ENCODE results near the gene RIT1.
A peak's percentile ranks its signal among the peaks of the same experiment; 100 is the strongest.

RIT1 gene

DNA sequence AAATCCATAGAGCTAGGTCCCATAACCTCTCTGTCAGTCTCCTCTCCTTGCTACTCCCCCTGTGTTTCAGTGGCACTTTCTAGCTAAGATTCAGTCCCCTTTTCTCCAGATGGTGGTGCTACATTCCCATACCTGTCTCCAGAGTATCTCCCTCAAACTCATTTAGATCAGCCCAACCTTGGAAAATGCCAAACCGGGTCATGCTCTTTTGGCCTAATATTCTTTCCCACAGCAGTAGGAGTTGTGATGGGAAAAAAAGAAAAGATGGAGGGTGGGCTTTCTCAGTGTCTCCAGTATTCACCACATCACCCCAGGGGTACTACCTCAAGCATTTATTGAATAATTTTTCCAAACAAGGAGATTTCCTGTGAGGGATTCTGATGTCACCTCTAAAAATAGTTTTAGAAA is 27.1 kb upstream of the RIT1 start:
- no peak overlapping the region for H3K9ac ChIP-seq (ENCODE audit: low read length)
- H3F3A ChIP-seq (ENCODE audit: insufficient read depth) = peaks cover 14% of the 10 kb centered on the region
- H2AFZ ChIP-seq (ENCODE audit: low read depth, low read length, severe bottlenecking) = no peak overlapping the region
- H3K4me2 ChIP-seq (ENCODE audit: low read depth, low read length, poor library complexity, severe bottlenecking) = no peak overlapping the region
- H3K27me3 ChIP-seq (ENCODE audit: low read length) = no peaks in the 10 kb centered on the region
- no peak overlapping the region for H3K4me3 ChIP-seq (ENCODE audit: insufficient read depth, low read length, poor library complexity, severe bottlenecking)
- peaks cover 10% of the 10 kb centered on the region for H3K79me2 ChIP-seq (ENCODE audit: insufficient read depth, low read length)
- no peaks in the 10 kb centered on the region for H4K20me1 ChIP-seq (ENCODE audit: low read depth, low read length)
- TF ChIP-seq, protein P1, sequence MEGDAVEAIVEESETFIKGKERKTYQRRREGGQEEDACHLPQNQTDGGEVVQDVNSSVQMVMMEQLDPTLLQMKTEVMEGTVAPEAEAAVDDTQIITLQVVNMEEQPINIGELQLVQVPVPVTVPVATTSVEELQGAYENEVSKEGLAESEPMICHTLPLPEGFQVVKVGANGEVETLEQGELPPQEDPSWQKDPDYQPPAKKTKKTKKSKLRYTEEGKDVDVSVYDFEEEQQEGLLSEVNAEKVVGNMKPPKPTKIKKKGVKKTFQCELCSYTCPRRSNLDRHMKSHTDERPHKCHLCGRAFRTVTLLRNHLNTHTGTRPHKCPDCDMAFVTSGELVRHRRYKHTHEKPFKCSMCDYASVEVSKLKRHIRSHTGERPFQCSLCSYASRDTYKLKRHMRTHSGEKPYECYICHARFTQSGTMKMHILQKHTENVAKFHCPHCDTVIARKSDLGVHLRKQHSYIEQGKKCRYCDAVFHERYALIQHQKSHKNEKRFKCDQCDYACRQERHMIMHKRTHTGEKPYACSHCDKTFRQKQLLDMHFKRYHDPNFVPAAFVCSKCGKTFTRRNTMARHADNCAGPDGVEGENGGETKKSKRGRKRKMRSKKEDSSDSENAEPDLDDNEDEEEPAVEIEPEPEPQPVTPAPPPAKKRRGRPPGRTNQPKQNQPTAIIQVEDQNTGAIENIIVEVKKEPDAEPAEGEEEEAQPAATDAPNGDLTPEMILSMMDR (IDR thresholded peaks at IDR 0.05; ENCODE audit: insufficient read depth, low read length, poor library complexity, severe bottlenecking) = peak; percentile 67
- TF ChIP-seq EZH2phosphoT487 (conservative IDR thresholded peaks at IDR 0.05; ENCODE audit: low read length) = no peak
- H3K27ac ChIP-seq (ENCODE audit: low read depth, low read length) = no peak overlapping the region
- no peaks in the 10 kb centered on the region for H3K9me2 ChIP-seq (replicated peaks; ENCODE audit: insufficient read depth, low read length)
- H3K36me3 ChIP-seq (ENCODE audit: low read length) = peaks cover under 1% of the 10 kb centered on the region; the same call in 1 of the 2 replicates
- no peaks in the 10 kb centered on the region for H3K9me3 ChIP-seq (ENCODE audit: insufficient read depth, low read length)

DNA sequence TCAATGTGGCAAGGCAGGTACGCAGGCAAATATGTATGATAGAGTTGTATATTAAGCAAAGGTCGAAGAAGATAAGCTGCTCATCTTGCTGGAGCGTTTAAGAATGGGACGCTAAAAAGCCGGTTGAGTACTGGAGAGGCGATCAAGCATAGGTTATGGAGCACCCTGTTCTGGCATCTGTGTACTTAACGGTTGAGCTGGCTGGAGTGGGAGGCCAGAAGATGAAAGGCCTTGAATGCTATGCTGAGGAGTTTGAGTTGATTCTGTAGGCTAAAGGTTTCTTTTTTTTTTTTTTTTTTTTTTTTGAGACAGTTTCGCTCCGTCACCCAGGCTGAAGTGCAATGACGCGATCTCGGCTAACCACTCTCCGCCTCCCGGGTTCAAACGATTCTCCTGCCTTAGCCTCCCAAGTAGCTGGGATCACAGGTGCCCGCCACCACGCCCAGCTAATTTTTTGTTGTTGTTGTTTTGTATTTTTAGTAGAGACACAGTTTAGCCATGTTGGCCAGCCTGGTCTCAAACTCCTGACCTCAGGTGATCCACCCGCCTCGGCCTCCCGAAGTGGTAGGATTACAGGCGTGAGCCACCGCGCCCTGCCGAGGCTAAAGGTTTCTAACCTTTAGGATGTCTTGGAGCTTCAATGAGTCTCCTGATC is 23.9 kb upstream of the RIT1 start:
- Histone ChIP-seq H3K9me2 (replicated peaks; ENCODE audit: insufficient read depth, low read length) (no peaks in the 10 kb centered on the region), H4K20me1 (ENCODE audit: low read depth, low read length) (peaks cover 26% of the 10 kb centered on the region), H3K36me3 (ENCODE audit: low read length) (peaks cover 25% of the 10 kb centered on the region), H2AFZ (ENCODE audit: low read depth, low read length, severe bottlenecking) (peak overlapping the region; percentile 91), H3K4me3 (ENCODE audit: insufficient read depth, low read length, poor library complexity, severe bottlenecking) (peak overlapping the region; percentile 74), H3F3A (ENCODE audit: insufficient read depth) (peaks cover 32% of the 10 kb centered on the region), H3K4me2 (ENCODE audit: low read depth, low read length, poor library complexity, severe bottlenecking) (peak overlapping the region; percentile 99), H3K9me3 (ENCODE audit: insufficient read depth, low read length) (no peaks in the 10 kb centered on the region), H3K27ac (ENCODE audit: low read depth, low read length) (peak overlapping the region; percentile 83), H3K27me3 (ENCODE audit: low read length) (no peaks in the 10 kb centered on the region), H3K9ac (ENCODE audit: low read length) (peak overlapping the region; percentile 94), H3K79me2 (ENCODE audit: insufficient read depth, low read length) (peaks cover 42% of the 10 kb centered on the region)
- no peak for TF ChIP-seq EZH2phosphoT487 (conservative IDR thresholded peaks at IDR 0.05; ENCODE audit: low read length)
- TF ChIP-seq, protein P1 (IDR thresholded peaks at IDR 0.05; ENCODE audit: insufficient read depth, low read length, poor library complexity, severe bottlenecking) = no peak

- peaks cover 47% of the 10 kb centered on the region for H3K79me2 ChIP-seq (ENCODE audit: insufficient read depth, low read length)
- no peaks in the 10 kb centered on the region for H3K27me3 ChIP-seq (ENCODE audit: low read length)
- peak within 1 kb of the TSS; percentile 91 for H2AFZ ChIP-seq (ENCODE audit: low read depth, low read length, severe bottlenecking)
- no peaks in the 10 kb centered on the region for H3K9me2 ChIP-seq (replicated peaks; ENCODE audit: insufficient read depth, low read length)
- H4K20me1 ChIP-seq (ENCODE audit: low read depth, low read length) = peaks cover 29% of the 10 kb centered on the region
- peaks cover 35% of the 10 kb centered on the region for H3F3A ChIP-seq (ENCODE audit: insufficient read depth)
- peak within 1 kb of the TSS; percentile 83 for H3K27ac ChIP-seq (ENCODE audit: low read depth, low read length)
- no peaks in the 10 kb centered on the region for H3K9me3 ChIP-seq (ENCODE audit: insufficient read depth, low read length)
- peak within 1 kb of the TSS; percentile 94 for H3K9ac ChIP-seq (ENCODE audit: low read length)
- peaks cover 28% of the 10 kb centered on the region for H3K36me3 ChIP-seq (ENCODE audit: low read length)
- H3K4me3 ChIP-seq (ENCODE audit: insufficient read depth, low read length, poor library complexity, severe bottlenecking) = peak within 1 kb of the TSS; percentile 93
- TF ChIP-seq, protein P1 (IDR thresholded peaks at IDR 0.05; ENCODE audit: insufficient read depth, low read length, poor library complexity, severe bottlenecking) = no peak
- TF ChIP-seq EZH2phosphoT487 (conservative IDR thresholded peaks at IDR 0.05; ENCODE audit: low read length) = no peak
- peak within 1 kb of the TSS; percentile 99 for H3K4me2 ChIP-seq (ENCODE audit: low read depth, low read length, poor library complexity, severe bottlenecking)
Measured at GRCh38 chr1:155934097-155934935, 23.2 kb upstream of the RIT1 start, which contains the start of gene KHDC4. Gene KHDC4, minus strand, starts transcription at chr1:155934413. Its CDS starts 40 bp downstream, at chr1:155934373.

Data from SU-DHL-6 (cell line).